D341Med (cell line): Measurements from ENCODE around the gene CEP104.

Source experiments
- DNase-seq: peaks from one replicate; pipeline ENCODE4 v3.0.0; 2012; ENCODE audit warnings: low spot score

CEP104 gene

DNA sequence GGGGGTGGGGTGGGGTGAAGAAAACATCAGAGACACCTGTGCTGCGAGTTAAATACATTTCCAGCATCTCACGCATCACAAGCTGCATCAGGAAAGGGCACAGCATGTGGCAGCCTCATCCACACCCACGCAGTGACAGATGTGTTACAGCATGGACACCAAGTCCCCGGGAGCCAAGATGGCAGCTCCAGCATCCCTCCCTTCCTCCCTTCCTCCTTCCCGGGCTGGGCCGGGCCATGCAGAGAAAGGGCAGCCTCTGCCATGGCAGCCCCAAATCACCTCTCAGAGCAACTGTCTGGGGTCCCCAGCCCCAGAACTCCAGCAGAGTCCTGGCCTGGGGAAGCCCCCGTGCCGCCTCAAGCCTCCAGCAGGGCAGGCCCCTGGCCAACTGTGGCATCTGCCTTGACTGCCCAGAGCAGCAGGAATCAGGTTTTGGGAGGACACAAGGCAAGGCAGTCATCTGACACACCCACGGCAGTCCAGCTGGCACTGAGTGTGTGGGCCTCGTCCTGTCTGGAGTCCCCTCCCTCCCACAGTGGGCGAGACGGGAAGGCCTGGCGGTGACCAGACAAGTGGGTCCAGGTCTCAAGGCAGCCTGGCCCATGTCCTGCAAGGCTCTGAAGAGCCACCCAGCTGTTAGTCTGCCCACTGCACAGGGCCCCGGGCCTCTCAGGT, 78.3 kb downstream of the CEP104 start:
- DNase-seq, result no peak

DNA sequence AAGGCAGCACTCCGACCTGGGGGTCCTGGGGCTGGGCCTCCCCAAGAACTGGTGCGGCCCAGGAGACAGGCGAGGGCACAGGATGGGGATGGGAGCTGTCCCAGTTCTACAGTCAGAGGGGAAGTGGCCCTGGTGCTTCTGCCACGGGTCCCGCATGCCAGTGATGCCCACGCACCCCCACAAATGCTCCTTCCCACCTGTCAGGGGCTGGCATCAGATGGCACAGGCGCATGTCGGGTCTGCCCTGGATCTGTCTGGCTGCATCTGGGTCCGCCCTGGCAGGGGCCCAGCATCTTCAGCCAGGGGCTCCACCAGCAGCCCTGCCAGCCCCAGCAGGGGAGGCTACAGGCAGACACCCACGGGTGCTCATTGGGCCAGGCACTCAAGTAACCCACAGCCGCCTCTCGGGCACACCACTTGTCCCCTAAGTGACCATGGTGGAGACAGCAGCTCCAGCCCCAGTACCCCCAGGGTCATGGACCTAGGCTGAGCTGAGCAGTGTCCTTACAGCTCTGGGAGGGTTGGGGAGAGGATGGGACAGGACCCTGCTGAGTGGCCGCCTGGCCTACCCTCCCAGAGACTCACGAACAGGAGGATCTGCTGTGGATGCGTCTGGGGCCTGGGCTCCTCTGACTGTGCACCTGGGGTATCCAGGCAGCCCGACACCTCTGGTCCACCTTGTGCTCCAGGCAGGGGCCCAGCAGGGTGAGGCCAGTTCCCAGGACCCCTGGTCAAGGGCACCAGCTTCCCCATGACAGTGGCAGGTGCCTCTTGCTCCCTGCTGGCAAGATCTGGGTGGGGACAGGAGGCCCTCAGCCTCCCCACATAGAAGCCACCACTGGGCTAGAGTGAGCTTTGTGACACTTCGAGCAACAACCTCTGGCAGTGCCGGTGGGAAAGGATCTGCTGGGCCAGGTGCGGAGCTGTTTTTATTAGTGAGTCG, 79.1 kb downstream of the CEP104 start:
- DNase-seq, result no peak

DNA sequence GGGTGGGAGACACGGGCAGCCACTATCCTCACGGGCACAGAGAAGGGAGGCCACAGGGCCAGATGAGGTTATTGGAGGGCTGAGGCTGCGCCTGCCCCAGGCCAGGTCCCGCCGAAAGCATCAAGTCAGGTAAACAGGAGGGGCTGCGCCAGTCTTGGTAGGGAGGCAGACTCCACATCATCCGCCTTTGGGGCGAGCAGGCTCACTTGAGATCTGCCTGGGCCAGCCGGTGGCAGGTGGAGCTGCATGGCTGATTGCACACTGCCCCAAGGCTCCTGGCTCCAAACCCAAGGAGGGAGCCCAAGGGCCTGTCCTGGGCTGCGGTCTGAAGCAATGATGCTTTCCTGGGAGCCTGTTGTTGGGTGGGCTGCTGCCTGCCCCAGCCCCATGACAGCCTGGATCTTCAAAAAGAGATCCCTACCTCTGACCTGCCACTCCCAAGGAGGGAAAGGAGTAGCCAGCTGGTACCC, 79.9 kb downstream of the CEP104 start:
- no peak for DNase-seq

DNA sequence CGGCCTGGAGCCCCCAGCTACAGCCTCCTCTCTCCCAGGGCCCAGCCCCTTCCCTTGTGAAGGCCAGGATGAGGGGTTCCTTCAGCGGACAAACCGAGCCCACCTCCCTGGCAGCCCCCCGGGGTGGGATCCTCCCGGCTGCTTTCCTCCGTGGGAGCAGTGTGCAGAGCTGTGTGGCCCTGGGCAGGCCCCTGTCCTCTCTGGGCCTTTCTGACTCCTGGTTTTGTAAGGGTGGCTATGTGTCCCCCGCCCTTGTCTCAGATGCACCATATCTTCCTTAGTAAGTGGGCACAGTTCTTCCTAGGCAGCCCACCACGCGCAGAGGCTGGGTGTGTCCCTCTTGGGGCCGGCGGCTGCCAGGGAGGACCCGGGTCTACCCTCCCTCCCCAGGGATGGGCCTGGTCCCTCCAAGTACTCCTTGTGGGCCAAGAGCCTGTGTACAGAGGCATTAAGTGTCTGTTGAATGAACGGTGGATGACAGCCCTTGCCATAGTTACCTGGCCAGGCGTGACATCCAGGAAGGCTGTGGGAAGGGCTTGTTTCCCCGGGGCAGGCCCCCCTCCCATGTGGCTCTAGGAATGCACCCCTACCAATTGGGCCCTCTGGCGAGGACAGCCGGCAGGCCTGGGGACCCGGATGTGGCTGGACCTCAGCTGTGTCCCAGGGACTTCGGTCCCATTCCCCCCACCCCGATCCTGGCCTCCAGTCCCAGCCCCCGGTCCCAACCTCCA, 80.6 kb downstream of the CEP104 start:
- no peak for DNase-seq

DNA sequence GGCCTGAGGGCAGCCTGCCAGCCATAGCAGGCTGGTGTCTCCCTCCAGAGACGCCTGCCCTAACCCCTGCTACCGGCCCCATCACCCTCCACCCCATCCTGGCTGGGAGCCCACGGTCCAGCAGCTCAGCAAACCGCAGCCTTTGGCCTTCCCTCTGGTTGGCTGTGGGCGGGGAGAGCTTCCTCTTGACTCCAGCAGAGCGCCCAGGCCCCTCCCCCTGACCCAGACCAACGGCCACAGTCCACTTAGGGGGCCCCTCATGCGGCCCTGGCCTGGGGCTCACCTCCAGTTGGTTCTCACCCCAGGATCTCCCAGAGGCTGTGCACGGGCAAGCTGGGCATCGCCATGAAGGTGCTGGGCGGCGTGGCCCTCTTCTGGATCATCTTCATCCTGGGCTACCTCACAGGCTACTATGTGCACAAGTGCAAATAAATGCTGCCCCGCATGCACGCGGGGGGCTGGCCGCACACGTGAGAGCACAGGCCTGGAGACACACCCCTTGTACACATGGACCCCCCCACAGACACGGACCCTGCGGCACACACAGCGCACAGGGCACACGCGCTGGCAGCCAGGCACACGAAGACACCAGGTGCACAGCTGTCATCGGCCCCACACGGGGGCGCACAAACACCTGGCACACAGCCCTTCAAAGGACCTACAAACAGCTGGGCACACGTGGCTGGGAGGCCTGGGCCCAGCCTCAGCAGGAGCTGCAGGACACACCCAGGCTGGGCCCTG, 81.4 kb downstream of the CEP104 start:
- peak; percentile 74 for DNase-seq

DNA sequence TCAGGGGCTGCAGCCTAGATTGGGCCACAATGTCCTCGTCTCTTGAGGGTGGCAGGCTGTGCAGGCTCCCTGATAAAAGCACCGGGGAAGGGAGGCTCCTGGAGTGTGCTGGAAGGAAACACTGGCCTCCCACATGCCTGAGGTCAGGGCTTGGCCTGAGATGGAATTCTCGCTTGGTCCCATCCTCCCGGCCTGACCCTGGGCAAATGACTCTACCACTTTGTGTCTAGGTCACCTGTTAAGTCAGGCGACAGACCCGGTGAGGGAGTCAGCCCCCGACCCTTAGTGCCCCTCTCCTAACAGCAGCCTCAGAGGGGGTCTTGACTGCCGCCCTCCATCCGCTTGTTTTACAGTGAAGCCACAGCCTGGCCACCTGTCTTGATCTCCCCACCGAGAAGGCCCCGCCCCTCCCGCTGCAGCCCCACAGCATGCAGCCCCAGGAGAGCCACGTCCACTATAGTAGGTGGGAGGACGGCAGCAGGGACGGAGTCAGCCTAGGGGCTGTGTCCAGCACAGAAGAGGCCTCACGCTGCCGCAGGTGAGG, 82.0 kb downstream of the CEP104 start:
- DNase-seq, result no peak

DNA sequence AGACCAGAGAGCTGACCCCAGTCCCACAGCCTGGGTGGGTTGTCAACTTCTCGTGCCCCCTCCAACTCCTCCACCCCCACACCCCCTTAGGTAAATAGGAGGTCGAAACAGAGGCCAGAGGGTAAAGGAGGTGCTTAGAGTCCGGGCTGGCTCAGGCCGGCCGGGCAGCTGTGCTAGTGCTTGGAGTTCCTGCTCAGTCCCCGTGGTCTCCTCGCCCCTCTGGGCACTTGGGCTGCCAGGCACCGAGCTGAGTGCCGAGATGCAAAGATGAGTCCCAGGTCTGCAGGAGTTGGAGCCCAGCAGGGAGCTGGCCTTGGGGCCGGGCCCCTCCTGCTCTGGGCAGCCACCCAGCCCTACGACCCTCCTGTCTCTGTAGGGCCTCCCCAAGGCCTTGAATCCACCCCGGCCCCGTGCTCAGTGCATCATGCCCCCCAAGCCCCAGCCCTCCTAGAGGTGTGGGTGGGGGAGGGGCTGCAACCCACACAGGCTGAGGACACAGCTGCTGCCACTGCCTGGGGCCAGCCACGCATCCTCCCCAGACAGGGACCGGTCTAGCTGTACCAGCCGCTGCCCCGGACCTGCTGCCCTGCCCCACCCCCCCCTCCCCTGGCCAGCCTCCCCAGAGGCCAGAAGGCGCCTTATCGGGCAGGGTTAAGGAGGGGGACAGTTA, 82.6 kb downstream of the CEP104 start:
- no peak for DNase-seq

DNA sequence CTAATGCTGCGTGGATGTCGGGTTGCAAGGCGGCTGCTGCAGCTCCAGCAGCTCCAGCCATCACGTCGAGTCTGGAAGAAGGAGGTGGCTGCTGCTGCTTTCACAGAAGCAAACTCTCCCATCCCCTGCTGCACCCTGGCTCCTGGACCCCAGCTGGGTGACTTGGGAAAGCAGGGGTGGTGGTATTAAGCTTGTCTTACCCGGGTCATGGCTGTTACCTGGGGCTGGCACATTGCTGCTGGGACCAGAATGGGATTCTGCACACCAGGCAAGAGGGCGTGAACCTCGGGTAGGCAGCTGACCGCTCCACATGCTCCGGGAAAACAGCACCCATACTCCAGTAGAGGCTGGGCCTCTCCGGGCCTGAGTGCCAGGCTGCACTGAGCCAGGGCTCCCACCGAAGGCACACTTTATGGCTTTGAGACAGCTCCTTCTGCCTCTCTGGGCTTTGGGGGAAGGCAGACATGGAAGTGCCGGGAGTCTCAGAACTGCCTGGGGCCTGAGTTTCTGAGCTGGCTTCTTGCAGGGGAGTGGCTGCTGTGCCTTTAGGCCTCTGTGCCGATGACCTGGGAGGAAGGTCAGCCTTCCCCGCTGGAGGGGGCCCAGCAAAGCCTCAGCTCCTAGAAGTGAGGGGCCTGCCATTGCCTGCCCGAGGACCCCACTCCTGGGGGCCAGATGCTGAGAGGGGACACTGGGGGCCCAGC, 83.3 kb downstream of the CEP104 start:
- no peak for DNase-seq

DNA sequence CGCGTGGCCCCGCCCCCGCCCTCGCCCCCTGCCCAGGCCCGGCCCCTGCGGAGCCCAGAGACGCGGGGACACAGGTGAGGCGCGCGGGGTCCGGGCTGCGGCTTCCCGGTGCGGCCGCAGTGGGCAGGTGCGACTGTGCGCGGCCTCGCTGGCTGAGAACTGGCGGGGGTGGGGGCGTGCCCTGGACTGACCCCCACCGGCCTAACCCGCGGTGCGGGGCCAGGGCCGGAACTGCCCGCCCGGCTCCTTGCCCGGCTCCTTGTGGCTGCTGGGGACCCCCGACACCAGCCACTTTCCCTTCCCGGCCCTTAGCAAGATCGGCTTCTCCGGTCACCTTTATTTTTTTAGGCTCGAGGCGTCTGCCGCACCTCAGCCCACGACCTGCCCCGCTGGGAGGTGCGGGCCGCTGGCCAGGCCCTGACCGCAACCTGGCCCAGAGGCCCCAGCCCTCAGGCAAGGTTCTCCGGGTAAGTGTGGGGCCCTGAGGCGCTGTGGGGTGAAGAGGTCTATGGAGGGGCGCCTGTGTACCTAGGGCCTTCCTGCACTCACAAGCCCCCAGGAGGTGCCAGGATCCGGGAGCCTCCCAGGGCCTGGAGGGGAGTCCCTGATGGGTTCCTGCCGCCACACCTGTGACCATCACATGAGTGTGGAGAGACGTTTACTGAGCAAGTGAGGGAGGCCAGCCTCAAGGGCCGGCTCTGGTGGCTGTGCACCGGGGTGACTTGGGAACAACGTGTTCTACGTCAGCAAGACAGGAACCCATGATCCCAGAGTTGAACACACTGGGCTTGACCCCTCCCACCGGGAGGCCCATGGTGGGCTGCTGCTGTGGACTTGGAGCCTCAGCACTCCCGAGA, 84.1 kb downstream of the CEP104 start, which contains the start of gene SMIM1:
SMIM1 (plus strand) TSS at position 35 of the 857 bp plus-strand sequence. CDS start 2,625 bp downstream, outside the sequence.
- DNase-seq, result no peak

DNA sequence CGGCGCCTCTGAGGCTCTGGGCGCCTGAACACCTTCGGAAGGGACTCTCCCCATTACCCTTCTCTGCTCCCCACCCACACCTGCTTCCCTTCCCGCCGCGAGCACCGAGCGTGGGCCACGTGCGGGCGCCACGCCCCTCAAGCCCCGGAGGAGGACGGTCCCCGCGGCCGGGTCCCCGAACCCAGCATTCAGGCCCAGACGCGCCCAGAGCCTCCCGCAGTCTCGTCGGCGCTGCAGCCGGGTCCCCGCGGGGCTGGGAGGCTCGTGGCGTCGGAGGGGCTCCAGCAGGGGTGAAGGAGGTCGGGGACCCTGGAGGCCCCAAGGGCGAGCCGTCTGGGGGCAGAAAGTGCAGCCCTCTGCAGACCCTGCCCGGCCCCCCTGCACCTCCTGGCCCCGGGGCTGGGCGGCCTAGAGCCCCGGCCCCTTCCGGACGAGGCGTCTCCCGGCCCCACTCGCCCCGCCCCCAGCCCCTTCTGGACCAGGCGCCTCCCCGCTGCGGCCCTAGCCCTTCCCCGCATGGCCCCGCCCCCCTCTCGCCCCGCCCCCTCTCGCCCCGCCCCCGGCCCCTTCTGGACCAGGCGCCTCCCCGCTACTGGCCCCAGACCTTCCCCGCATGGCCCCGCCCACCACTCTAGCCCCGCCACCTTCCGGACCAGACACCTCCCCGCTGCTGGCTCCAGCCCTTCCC, 84.8 kb downstream of the CEP104 start:
- peak; percentile 98 for DNase-seq

DNA sequence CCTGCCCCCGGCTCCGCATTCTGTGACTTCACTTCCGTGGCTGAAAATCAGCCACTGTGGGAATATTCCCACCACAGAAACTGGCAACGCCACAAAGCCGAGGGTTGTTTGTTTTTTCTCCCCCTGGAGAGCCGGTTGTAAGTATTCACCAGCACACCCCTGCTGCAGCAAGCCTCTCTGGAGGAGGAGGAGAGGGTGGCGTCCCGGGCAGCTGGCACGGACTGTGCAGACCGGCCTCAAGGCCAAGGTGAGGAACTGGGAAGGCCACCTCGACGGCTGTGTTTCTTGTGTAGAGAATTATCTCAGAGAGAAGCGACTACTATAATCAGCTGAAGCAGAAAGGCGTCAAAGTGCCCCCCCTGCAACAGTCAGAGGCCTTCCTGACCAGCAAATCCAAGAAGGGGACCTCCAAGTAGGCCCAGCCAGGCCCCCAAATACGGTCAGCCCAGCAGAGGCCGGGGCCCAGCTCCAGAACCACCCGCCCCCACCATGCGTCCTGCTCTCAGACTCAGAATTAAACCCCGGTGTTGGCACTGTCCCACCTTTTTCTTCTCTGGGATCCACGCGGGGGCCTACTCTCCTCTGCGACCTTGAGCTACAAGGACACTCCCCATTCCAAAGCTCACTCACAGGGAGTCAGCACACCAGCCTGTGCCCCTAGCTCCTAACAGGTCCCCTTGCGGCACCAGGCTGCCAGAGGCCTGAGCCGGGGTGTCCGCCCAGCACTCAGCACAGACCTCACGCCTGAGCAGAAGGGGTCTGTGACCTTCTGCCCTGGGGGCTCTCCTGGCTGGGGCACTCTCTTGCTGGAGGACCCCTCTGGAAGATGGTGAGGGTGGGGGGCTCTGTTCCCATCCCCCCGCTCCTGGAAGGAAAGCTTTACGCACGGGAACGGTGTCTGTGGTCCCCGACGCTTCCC, 85.6 kb downstream of the CEP104 start:
- no peak for DNase-seq

DNA sequence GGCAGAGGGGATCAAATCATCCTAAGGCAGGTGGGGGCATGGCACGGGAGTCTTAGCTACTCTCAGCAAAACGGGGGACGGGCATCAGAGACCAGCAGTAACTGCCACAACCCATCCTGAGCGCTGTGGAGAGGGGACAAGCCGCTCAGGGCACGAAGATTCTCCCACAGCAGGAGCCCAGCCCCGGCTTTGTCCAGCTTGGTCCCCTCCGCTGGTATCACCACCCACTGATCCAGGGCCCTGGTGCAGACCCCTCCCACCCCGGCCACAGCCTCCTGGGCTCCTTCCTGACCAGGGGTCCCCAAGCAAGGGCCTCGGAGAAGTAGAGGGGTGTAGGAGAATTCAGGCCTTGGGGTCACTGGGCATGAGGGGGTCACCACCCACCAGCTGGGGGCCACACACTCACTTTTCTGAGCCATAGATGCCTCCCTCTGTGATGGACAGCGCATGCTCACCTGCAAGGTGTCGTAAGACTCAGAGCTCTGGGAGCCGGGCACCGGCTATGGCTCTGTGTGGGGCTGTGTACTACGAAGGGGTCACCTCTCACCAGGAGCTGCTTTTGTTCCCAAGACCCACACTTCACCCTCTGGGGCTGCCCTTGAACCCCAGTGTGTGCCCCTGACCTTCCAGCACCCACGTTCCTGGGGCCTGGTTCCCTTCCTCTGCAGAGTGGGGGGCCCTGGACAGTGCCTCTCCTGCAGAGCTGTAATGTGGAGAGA, 86.8 kb downstream of the CEP104 start:
- no peak for DNase-seq

DNA sequence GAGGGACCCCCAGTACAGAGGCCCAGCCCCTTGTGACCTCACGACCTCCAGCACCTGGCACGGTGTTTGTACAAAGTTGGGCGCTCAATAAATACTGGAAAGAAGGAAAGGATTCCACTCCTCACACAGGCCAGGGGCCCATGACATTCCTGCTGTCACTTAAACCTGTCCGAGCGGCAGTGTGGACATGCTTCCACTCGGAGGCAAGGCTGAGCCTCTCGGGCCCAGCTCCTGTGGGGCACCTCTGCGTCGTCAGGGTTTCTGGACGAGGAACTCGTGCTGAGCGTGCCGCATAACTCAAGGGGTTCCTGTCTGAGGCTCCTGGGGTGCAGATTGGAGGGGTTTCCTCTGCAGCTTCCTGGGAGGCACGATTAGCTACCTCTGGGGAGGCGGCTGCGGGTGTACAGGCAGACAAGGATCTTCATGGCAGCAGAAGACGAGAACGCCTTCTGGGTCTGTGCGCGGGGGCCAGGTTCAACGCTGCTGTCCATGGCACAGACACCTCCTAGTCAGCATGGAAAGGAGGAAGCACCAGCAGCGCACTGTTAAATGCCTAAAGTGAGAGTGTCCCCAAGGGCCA, 88.1 kb downstream of the CEP104 start:
- no peak for DNase-seq

DNA sequence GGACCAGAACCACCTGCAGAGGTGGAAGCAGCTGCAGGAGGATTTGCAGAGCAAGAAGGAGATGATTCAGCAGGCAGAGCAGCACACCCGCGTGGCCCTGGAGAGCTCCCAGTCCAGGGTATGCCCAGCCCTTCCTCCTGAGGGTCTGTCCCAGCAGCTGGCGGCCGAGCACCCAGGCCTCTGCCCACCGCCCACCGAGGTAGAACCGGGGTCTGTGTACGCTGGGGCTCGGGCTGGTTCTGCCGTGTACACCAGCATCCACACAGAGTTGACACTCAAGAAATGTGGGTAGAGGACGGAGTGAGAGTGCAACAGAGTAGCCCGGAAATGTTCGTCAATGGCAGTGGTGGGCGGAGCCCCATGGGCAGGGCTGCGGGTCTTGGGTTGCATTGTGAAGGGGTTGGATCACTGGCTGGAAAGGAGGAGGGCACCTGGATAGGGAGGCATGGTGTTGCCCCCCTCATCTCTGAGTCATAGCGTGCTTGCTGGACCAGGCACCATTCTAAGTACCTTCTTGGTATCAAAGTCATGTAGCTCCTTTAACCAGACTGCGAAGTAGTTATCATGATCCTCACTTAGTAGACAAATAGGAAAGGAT, 89.6 kb downstream of the CEP104 start:
- DNase-seq, result no peak

DNA sequence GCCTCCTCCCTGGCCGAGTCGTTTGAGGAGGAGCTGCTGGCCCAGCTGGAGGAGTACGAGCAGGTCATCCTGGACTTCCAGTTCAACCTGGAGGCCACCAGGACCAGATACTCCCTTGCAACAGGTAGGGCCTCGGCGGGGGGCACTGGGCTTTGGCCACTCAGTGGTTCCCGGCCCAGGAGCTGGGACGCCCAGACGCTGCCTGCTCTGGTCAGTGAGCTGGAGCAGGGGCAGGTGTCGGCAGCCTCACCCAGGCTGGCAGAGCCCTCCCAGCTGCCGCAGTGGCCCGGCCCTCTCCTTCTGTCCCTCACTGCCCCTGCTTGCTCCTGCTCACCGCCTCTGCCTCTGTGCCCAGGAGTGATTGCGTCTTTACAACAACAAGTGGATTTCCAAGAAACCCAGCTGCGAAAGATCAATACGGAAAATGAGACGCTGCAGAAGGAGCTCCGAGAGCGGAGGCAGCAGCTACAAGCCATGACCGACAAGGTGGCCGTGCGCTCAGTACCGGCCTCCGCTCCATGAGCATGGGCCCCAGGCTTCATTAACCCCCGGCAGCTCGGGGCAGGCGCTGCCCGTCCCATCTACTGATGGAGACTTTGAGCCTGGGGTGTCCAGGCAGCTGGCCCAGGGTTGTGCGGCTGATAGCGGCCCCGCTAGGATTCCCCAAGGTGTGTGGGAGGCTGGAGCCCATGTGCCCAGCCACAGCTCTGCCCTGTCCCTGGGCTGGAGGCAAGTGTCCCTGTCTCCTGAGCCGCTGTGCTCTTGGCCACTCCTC, 93.5 kb downstream of the CEP104 start:
- no peak for DNase-seq
